Measurements from ENCODE around the gene TRAPPC2. TPM values are rescaled to one million over a fixed set of nuclear protein-coding genes. Genes with fewer than 3 reads are reported as not detected.

Gene TRAPPC2
- total RNA-seq, 1 experiment from 2014 or later, result 11.9 TPM

- H3K27ac ChIP-seq (ENCODE audit: low read depth, low read length), result no peak overlapping the region
- H3K4me3 ChIP-seq (replicated peaks in 1 of 2; ENCODE audit: low read depth in 1 of 2, low read length in 2 of 2), result no peak overlapping the region
- TF ChIP-seq EGR1 (IDR thresholded peaks at IDR 0.05; ENCODE audit: low read depth) (no peak), POLR2A (IDR thresholded peaks at IDR 0.05; ENCODE audit: borderline replicate concordance, extremely low read depth, insufficient read depth, insufficient read length) (no peak), CEBPB (IDR thresholded peaks at IDR 0.05; ENCODE audit: low read depth) (no peak), ATF3 (IDR thresholded peaks at IDR 0.05) (no peak), RAD21 (IDR thresholded peaks at IDR 0.05; ENCODE audit: low read depth) (no peak), JUND (IDR thresholded peaks at IDR 0.05) (no peak), ZBTB33 (IDR thresholded peaks at IDR 0.05; ENCODE audit: extremely low read depth, insufficient replicate concordance, low read length) (no peak), YY1 (IDR thresholded peaks at IDR 0.05; ENCODE audit: extremely low read depth, insufficient replicate concordance, low read depth, low read length) (no peak), POLR2AphosphoS5 (IDR thresholded peaks at IDR 0.05; ENCODE audit: low read depth, low read length) (no peak), FOSL1 (IDR thresholded peaks at IDR 0.05; ENCODE audit: low read depth) (no peak), SP1 (IDR thresholded peaks at IDR 0.05; ENCODE audit: low read depth) (no peak), CTCF (IDR thresholded peaks at IDR 0.05 in 2 of 3, conservative IDR thresholded peaks at IDR 0.05 in 1 of 3; ENCODE audit: borderline replicate concordance in 1 of 3, insufficient read depth in 1 of 3, low read depth in 2 of 3, low read length in 2 of 3) (no peak), SRF (IDR thresholded peaks at IDR 0.05; ENCODE audit: low read depth) (no peak), ZNF274 (IDR thresholded peaks at IDR 0.05; ENCODE audit: low read depth, low read length) (no peak), CBX3 (IDR thresholded peaks at IDR 0.05; ENCODE audit: low read depth) (no peak), ZFX (IDR thresholded peaks at IDR 0.05) (no peak), ELF1 (IDR thresholded peaks at IDR 0.05; ENCODE audit: borderline replicate concordance, low read depth) (no peak)
- BruUV-seq (replicated peaks), result no TSS peak
- RAD21 ChIA-PET (ENCODE audit: low non-redundant PET in 1 of 2, low total read pairs in 2 of 2, uncharacterized antibody in 2 of 2, unreplicated experiment in 2 of 2), result no interaction called here
- intact Hi-C loops (cut with micrococcal nuclease), result no loop called here
- H3K36me3 ChIP-seq (ENCODE audit: control insufficient read depth in 1 of 2, insufficient read depth in 2 of 2, low read length in 2 of 2), result no peaks in the 10 kb centered on the region
- H3K9me3 ChIP-seq (ENCODE audit: control insufficient read depth in 1 of 2, insufficient read depth in 1 of 2, low read depth in 1 of 2, low read length in 2 of 2), result no peaks in the 10 kb centered on the region
- no peaks in the 10 kb centered on the region for H3K27me3 ChIP-seq (ENCODE audit: insufficient read depth, low read length)
- CTCF ChIA-PET, result no interaction called here
- peaks cover 0 to 7% of the 10 kb centered on the region in 2 experiments; a peak in 2 of 4 replicates for H3K4me1 ChIP-seq (ENCODE audit: control insufficient read depth in 1 of 2, insufficient read depth in 2 of 2, low read length in 2 of 2)
- peaks cover 90% of the 10 kb centered on the region for H3K79me2 ChIP-seq (ENCODE audit: insufficient read depth, low read length)
- POLR2A ChIA-PET, result no interaction called here
- H3K9ac ChIP-seq (ENCODE audit: low read length), result no peak overlapping the region
- ATAC-seq (no peak), DNase-seq (ENCODE audit: low read depth, low spot score) (no peak)
- no peak overlapping the region for H3K4me2 ChIP-seq (ENCODE audit: low read length)
- H2AFZ ChIP-seq (ENCODE audit: low read depth, low read length, poor library complexity, severe bottlenecking), result no peak overlapping the region
- no peaks in the 10 kb centered on the region for H4K20me1 ChIP-seq (ENCODE audit: insufficient read depth)
- H3K9me2 ChIP-seq (ENCODE audit: insufficient read depth), result no peaks in the 10 kb centered on the region
Observed at GRCh38 chrX:13703589-13703988, 30.8 kb downstream of the TRAPPC2 start.
